Stomach (tissue), 9 donors: ENCODE results near the gene HOXD3. TPM values are rescaled to one million over a fixed set of nuclear protein-coding genes. Genes with fewer than 3 reads are reported as not detected.

Experiments
- DNase-seq, 2 donors: peaks; one replicate each; pipeline versions ENCODE4 v3.0.0 to v3.0.0-alpha.2; 2013 to 2019
- H3K27ac ChIP-seq, 5 donors: fragments of 200-600 bp in 4 of 5; sonication (generic) in 4 of 5; one replicate each; pipeline ENCODE4 v1.5.1; 2013 to 2019; ENCODE audit warnings: mild to moderate bottlenecking in 1 of 5, moderate library complexity in 1 of 5
- H3K27me3 ChIP-seq, 3 donors: fragments of 200-600 bp; sonication (generic); one replicate each; pipeline ENCODE4 v1.5.1; 2017 to 2019; ENCODE audit warnings: mixed run types in 1 of 3
- H3K36me3 ChIP-seq, 4 donors: fragments of 200-600 bp; sonication (generic); 1 replicate in 3 of 4; 2 replicates in 1 of 4; pipeline ENCODE4 v1.5.1; 2016 to 2019
- H3K4me1 ChIP-seq, 4 donors: fragments of 200-600 bp; sonication (generic); one replicate each; pipeline ENCODE4 v1.5.1; 2016 to 2019
- H3K4me3 ChIP-seq, 4 donors: fragments of 200-600 bp; sonication (generic) in 3 of 4; one replicate each; pipeline ENCODE4 v1.5.1; 2016 to 2019; ENCODE audit warnings: mild to moderate bottlenecking in 1 of 4
- H3K9me3 ChIP-seq, 4 donors: fragments of 200-600 bp; sonication (generic); one replicate each; pipeline ENCODE4 v1.5.1; 2016 to 2019
- EP300 ChIP-seq: sonication (generic); formaldehyde crosslinking; IDR thresholded peaks from one replicate; pipeline ENCODE4 v1.6.1; 2017; ENCODE audit warnings: antibody characterized with exemption
- POLR2A ChIP-seq, 4 donors: fragments of 450-650 bp; IDR thresholded peaks; one replicate each; pipeline ENCODE4 v1.6.1; 2016; ENCODE audit warnings: antibody characterized with exemption in 4 of 4, control low read depth in 2 of 4, mild to moderate bottlenecking in 1 of 4, moderate library complexity in 1 of 4
- POLR2AphosphoS5 ChIP-seq, 3 donors: sonication (generic); formaldehyde crosslinking; IDR thresholded peaks; one replicate each; pipeline ENCODE4 v1.6.1; 2016; ENCODE audit warnings: antibody characterized with exemption in 3 of 3
- WGBS, 5 donors: extraction: QIAGEN DNeasy Blood & Tissue Kit in 3 of 5; methylation state at CpG; one replicate each; pipeline versions ENCODE4 v1.1.5 to v1.1.7; 2013 to 2018; 5-methylcytosine and 5-hydroxymethylcytosine counted together
- intact Hi-C: fragments of 100-400 bp; cut with DNase I; formaldehyde crosslinking; loops from one replicate; pipeline ENCODE4 v1.15.1; 2023; ENCODE audit warnings: low total_unique reads
- polyA plus RNA-seq, 3 donors: library from polyadenylated mRNA; stranded (reverse); fragments of 200-250 nt; gene quantifications; one replicate each; pipeline ENCODE4 v1.2.3, GENCODE V29; 2013
- total RNA-seq, 5 donors: library from RNA; depleted of rRNA; stranded (reverse); fragments of >200 nt; gene quantifications; one replicate each; pipeline versions ENCODE4 v1.1.0 to v1.2.3, GENCODE V29; 2014 to 2016
- TF ChIP-seq, protein P1 (sequence below), 7 experiments: fragments of 450-650 bp in 4 of 7; fragments of 200-600 bp in 3 of 7; sonication (generic) in 3 of 7; IDR thresholded peaks; one replicate each; pipeline ENCODE4 v1.5.1; 2016 to 2019; ENCODE audit warnings: antibody characterized with exemption in 7 of 7, control low read depth in 2 of 7, mild to moderate bottlenecking in 1 of 7
- donor health status: healthy with polysubstance abuse.
- donor health status: Bipolar disorder and iron deficiency.
- donor health status: healthy.

HOXD3 gene
- total and polyA plus RNA-seq, 8 donors, result 0.44 to 11.0 (median 2.0) TPM; not detected in 2

DNA sequence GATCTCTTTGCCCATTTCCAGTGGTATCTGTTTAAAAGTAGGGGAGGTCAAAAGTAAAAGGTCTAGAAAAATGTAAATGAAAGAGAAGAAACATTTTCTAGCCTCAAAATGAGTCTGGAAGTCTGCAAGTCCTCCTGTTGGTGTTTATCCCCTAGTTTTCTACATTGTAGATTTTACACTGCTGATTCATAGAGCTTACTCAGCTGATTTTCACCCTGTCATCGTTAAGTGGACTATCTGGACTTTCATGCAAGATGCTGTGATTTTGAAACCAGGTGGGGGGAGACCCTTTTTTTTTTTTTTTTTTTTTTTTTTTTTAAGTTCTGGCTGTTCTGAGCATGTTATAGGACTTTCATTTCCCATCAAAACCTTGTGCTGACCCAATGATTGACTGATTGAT, 10.3 kb downstream of the HOXD3 start:
- Histone ChIP-seq H3K4me3 (no peak overlapping the region), H3K4me1 (peaks cover 3 to 28% (median 17%) of the 10 kb centered on the region in 4 donors), H3K27me3 (peaks cover 34 to 100% (median 95%) of the 10 kb centered on the region in 3 donors), H3K27ac (no peak overlapping the region), H3K9me3 (peaks cover 0 to 24% (median 3%) of the 10 kb centered on the region in 4 donors), H3K36me3 (no peaks in the 10 kb centered on the region)
- 55 to 68% (median 63%) methylated on average over 1 of the region's 1 CpG for whole genome bisulfite sequencing, 5 donors
- intact Hi-C loops, result no loop called here
- DNase-seq, result no peak
- TF ChIP-seq, protein P1, sequence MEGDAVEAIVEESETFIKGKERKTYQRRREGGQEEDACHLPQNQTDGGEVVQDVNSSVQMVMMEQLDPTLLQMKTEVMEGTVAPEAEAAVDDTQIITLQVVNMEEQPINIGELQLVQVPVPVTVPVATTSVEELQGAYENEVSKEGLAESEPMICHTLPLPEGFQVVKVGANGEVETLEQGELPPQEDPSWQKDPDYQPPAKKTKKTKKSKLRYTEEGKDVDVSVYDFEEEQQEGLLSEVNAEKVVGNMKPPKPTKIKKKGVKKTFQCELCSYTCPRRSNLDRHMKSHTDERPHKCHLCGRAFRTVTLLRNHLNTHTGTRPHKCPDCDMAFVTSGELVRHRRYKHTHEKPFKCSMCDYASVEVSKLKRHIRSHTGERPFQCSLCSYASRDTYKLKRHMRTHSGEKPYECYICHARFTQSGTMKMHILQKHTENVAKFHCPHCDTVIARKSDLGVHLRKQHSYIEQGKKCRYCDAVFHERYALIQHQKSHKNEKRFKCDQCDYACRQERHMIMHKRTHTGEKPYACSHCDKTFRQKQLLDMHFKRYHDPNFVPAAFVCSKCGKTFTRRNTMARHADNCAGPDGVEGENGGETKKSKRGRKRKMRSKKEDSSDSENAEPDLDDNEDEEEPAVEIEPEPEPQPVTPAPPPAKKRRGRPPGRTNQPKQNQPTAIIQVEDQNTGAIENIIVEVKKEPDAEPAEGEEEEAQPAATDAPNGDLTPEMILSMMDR (IDR thresholded peaks at IDR 0.05), result no peak
- TF ChIP-seq POLR2A (IDR thresholded peaks at IDR 0.05), result no peak
- no peak for TF ChIP-seq POLR2AphosphoS5 (IDR thresholded peaks at IDR 0.05)
- TF ChIP-seq EP300, result no peak

DNA sequence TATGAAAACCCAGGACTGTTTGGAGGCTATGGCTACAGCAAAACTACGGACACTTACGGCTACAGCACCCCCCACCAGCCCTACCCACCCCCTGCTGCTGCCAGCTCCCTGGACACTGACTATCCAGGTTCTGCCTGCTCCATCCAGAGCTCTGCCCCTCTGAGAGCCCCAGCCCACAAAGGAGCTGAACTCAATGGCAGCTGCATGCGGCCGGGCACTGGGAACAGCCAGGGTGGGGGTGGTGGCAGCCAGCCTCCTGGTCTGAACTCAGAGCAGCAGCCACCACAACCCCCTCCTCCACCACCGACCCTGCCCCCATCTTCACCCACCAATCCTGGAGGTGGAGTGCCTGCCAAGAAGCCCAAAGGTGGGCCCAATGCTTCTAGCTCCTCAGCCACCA, 12.1 kb downstream of the HOXD3 start:
- TF ChIP-seq POLR2A (IDR thresholded peaks at IDR 0.05) (no peak), EP300 (no peak), POLR2AphosphoS5 (IDR thresholded peaks at IDR 0.05) (no peak)
- TF ChIP-seq, protein P1 (IDR thresholded peaks at IDR 0.05), result no peak
- H3K27me3 ChIP-seq, result peaks cover 31 to 100% (median 93%) of the 10 kb centered on the region in 3 donors
- no peaks in the 10 kb centered on the region for H3K36me3 ChIP-seq
- DNase-seq, result no peak
- 50 to 74% (median 68%) methylated on average over 4 to 5 of the region's 5 CpGs for WGBS, 5 donors
- H3K27ac ChIP-seq, result no peak overlapping the region
- H3K4me3 ChIP-seq, result no peak overlapping the region
- intact Hi-C loops, result no loop called here
- peaks cover 3 to 23% (median 18%) of the 10 kb centered on the region in 4 donors for H3K4me1 ChIP-seq
- H3K9me3 ChIP-seq, result peaks cover 0 to 27% (median 3%) of the 10 kb centered on the region in 4 donors

DNA sequence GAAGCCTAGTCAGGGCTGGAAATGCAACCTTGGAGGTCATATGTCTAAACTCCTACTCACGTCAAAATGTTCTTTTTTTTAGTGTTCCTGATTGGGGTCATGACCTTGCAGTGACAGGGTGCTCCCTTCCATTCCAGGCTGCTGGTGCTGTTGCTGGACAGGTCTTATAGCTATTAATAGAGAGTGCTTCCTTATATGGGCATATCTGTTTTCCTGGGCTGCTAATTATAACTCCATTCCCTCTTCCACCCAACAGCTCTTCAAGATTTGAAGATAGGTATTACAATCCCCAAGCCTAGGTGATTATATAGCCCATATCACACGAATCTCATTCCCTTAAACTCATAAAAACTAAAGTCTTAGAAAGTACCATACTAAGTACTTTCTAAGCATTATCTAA, 12.6 kb downstream of the HOXD3 start:
- intact Hi-C loops, result no loop called here

DNA sequence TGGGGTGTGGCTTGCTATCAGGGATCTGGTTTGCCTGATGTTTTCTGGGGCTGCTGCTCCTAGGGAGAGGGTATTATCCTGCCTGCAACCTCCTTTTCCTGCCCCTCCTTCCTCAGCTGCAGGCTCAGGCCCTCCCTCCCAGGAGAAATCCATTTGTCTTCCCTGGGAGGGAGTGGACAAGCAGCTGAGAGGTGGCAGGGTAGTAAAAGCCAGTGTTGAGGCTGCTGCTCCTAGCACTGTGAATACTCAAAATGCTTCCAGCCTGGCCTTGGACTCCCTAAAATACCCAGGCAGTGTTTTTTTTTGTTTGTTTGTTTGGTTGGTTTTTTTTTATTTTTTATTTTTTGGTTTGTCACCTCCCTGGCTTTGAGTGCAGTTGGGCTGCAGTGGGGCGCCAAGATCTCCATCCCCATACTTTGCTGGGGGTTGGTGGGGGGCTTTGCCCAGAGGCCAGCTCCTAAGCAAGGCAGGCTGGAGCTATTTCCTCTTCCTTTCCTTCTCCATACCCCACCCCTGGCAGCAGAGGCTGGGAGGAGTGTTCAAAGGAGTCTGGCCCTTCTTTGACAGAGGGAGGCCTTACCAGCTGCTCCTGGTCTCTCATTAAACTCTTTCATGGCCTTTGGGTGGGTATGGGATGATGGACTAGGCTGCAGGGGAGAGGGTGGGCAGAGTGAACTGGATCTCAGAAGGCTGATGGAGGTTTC, 13.6 kb downstream of the HOXD3 start:
- Histone ChIP-seq H3K4me3 (no peak overlapping the region), H3K36me3 (no peaks in the 10 kb centered on the region), H3K4me1 (peaks cover 3 to 26% (median 20%) of the 10 kb centered on the region in 4 donors), H3K9me3 (peaks cover 0 to 15% (median 0%) of the 10 kb centered on the region in 4 donors), H3K27me3 (peaks cover 32 to 100% (median 93%) of the 10 kb centered on the region in 3 donors), H3K27ac (no peak overlapping the region)
- no peak for TF ChIP-seq POLR2A (IDR thresholded peaks at IDR 0.05)
- no peak for DNase-seq
- WGBS, 5 donors, result 33 to 63% (median 50%) methylated on average over 1 of the region's 1 CpG
- intact Hi-C loops, result no loop called here

More for the DNA sequence above, 12.6 kb downstream of the HOXD3 start:
- peaks cover 0 to 22% (median under 1%) of the 10 kb centered on the region in 4 donors for H3K9me3 ChIP-seq
- 31 to 58% (median 43%) methylated on average over 2 of the region's 2 CpGs for WGBS, 5 donors
- no peaks in the 10 kb centered on the region for H3K36me3 ChIP-seq
- H3K4me1 ChIP-seq, result peaks cover 3 to 27% (median 20%) of the 10 kb centered on the region in 4 donors
- H3K4me3 ChIP-seq, result no peak overlapping the region
- no peak overlapping the region for H3K27ac ChIP-seq
- H3K27me3 ChIP-seq, result peaks cover 31 to 100% (median 93%) of the 10 kb centered on the region in 3 donors
- TF ChIP-seq, protein P1 (IDR thresholded peaks at IDR 0.05), result no peak
- TF ChIP-seq POLR2AphosphoS5 (IDR thresholded peaks at IDR 0.05) (no peak), EP300 (no peak), POLR2A (IDR thresholded peaks at IDR 0.05) (no peak)
- DNase-seq, result no peak
